Endothelial cell of umbilical vein (primary cell): ENCODE results near the gene CEACAM16. TPM values are rescaled to one million over a fixed set of nuclear protein-coding genes. Genes with fewer than 3 reads are reported as not detected.

Source experiments
- BruUV-seq: library from RNA; stranded (reverse); fragments of 400-500 nt; replicated peaks from 2 replicates; lab custom pipeline; 2021; lab: Mats Ljungman, UMichigan
- CTCF ChIA-PET: fragments of 300-600, 350-600 bp; sonication (Branson Sonifier 250); formaldehyde crosslinking; loops from one replicate; lab custom pipeline; 2021; ENCODE audit warnings: antibody characterized with exemption, inconsistent platforms; lab: Charles Lee
- POLR2A ChIA-PET: fragments of 300-600, 350-600 bp; sonication (Branson Sonifier 250); formaldehyde crosslinking; loops from one replicate; lab custom pipeline; 2021; ENCODE audit warnings: antibody characterized with exemption, inconsistent platforms; lab: Charles Lee
- DNase-seq: peaks from one replicate; pipeline ENCODE4 v3.0.0-alpha.2; 2011; ENCODE audit warnings: low read depth, low spot score
- FAIRE-seq: peaks from 2 replicates; lab custom pipeline; 2011; peaks lifted over from hg19 to GRCh38; lab: Jason Lieb, UNC
- H2AFZ ChIP-seq: 2 replicates; pipeline ENCODE4 v1.6.0; 2012; ENCODE audit warnings: low read depth, low read length, control low read depth, inconsistent platforms
- H3K27ac ChIP-seq: 2 replicates; pipeline ENCODE4 v1.5.1; 2011; ENCODE audit warnings: low read depth, mild to moderate bottlenecking, control low read depth, low read length, moderate library complexity; ENCODE audit not compliant: insufficient read depth
- H3K27me3 ChIP-seq, 2 experiments: 2 replicates each; pipeline versions ENCODE4 v1.6.0 to v1.6.1; 2011; ENCODE audit warnings: low read length in 2 of 2, mixed read lengths in 1 of 2; ENCODE audit not compliant: control insufficient read depth in 2 of 2, insufficient read depth in 2 of 2
- H3K36me3 ChIP-seq, 2 experiments: 2 replicates in 1 of 2; 3 replicates in 1 of 2; pipeline ENCODE4 v1.5.1; 2011; ENCODE audit warnings: low read length in 2 of 2, mild to moderate bottlenecking in 1 of 2, moderate library complexity in 1 of 2; ENCODE audit not compliant: control insufficient read depth in 2 of 2, insufficient read depth in 2 of 2; ENCODE audit errors: extremely low read depth in 1 of 2
- H3K4me1 ChIP-seq: 3 replicates; pipeline ENCODE4 v1.5.1; 2011; ENCODE audit warnings: mild to moderate bottlenecking, low read length; ENCODE audit not compliant: control insufficient read depth, insufficient read depth; ENCODE audit errors: extremely low read depth
- H3K4me2 ChIP-seq: 2 replicates; pipeline ENCODE4 v1.6.1; 2011; ENCODE audit warnings: low read length, control low read depth, mixed read lengths; ENCODE audit not compliant: insufficient read depth
- H3K4me3 ChIP-seq, 3 experiments: fragments of 200-600 bp in 1 of 3; sonication (generic), shearing (Covaris generic) in 1 of 3; replicated peaks in 1 of 3; 2 replicates each; pipeline ENCODE4 v1.5.1; 2011 to 2016; ENCODE audit warnings: control low read depth in 3 of 3, low read length in 3 of 3, mild to moderate bottlenecking in 2 of 3, inconsistent platforms in 1 of 3, low read depth in 1 of 3, moderate library complexity in 1 of 3; ENCODE audit not compliant: insufficient read depth in 1 of 3
- H3K79me2 ChIP-seq: 2 replicates; pipeline ENCODE4 v1.6.0; 2012; ENCODE audit warnings: low read length, inconsistent platforms; ENCODE audit not compliant: control insufficient read depth, insufficient read depth
- H3K9ac ChIP-seq: replicated peaks from 2 replicates; pipeline ENCODE3; 2011; ENCODE audit warnings: low read length, control low read depth; ENCODE audit not compliant: insufficient read depth; ENCODE audit errors: extremely low read depth
- H3K9me1 ChIP-seq: replicated peaks from 3 replicates; pipeline ENCODE4 v1.6.0; 2011; ENCODE audit warnings: mild to moderate bottlenecking, low read length; ENCODE audit not compliant: control insufficient read depth, insufficient read depth; ENCODE audit errors: extremely low read depth
- H3K9me3 ChIP-seq: replicated peaks from 2 replicates; pipeline ENCODE4 v1.5.1; 2012; ENCODE audit warnings: low read length, inconsistent platforms; ENCODE audit not compliant: control insufficient read depth, insufficient read depth
- H4K20me1 ChIP-seq: replicated peaks from 2 replicates; pipeline ENCODE3; 2011; ENCODE audit warnings: mild to moderate bottlenecking, low read length; ENCODE audit not compliant: control insufficient read depth, insufficient read depth; ENCODE audit errors: extremely low read depth
- EZH2 ChIP-seq: IDR thresholded peaks from 2 replicates; pipeline ENCODE4 v1.6.1; 2012; ENCODE audit warnings: borderline replicate concordance, low read depth, mild to moderate bottlenecking, moderate library complexity, low read length, inconsistent platforms; ENCODE audit not compliant: severe bottlenecking
- FOS ChIP-seq: IDR thresholded peaks from 2 replicates; pipeline ENCODE4 v1.6.1; 2011; ENCODE audit warnings: mild to moderate bottlenecking, low read length, moderate library complexity, borderline replicate concordance; ENCODE audit not compliant: insufficient read depth
- GATA2 ChIP-seq: IDR thresholded peaks from 2 replicates; pipeline ENCODE4 v1.7.0; 2011; ENCODE audit warnings: low read depth, mild to moderate bottlenecking, moderate library complexity, mixed read lengths, low read length; ENCODE audit not compliant: insufficient read length, insufficient read depth
- JUN ChIP-seq: IDR thresholded peaks from 2 replicates; pipeline ENCODE4 v1.6.1; 2011; ENCODE audit warnings: borderline replicate concordance, low read depth; ENCODE audit not compliant: insufficient read length, insufficient read depth
- MYC ChIP-seq: IDR thresholded peaks from one replicate; pipeline ENCODE4 v1.6.1; 2011; ENCODE audit warnings: mild to moderate bottlenecking, low read depth, low read length
- POLR2A ChIP-seq: IDR thresholded peaks from 2 replicates; pipeline ENCODE4 v1.6.1; 2012; ENCODE audit warnings: low read depth, mild to moderate bottlenecking, control low read depth, low read length
- POLR2AphosphoS5 ChIP-seq: IDR thresholded peaks from 2 replicates; pipeline ENCODE4 v1.6.1; 2012; ENCODE audit warnings: low read depth, mild to moderate bottlenecking, control low read depth, low read length, moderate library complexity; ENCODE audit not compliant: insufficient read depth
- dilution Hi-C: fragments of 300-500 bp; cut with MboI; formaldehyde crosslinking; loops from one replicate; pipeline ENCODE4 v1.15.0; 2019; ENCODE audit warnings: low sequenced_read_pairs; ENCODE audit not compliant: extremely low pct_ligation_motif_present
- intact Hi-C: fragments of 100-400 bp; cut with micrococcal nuclease; formaldehyde crosslinking; loops from one replicate; pipeline ENCODE4 v1.10.0; 2022
- polyA plus RNA-seq, 4 experiments: library from polyadenylated mRNA; depleted of rRNA in 3 of 4; stranded (reverse) in 3 of 4; unstranded in 1 of 4; fragments of >200 nt; gene quantifications; 2 replicates each; pipeline versions ENCODE4 v1.2.1 to v1.2.3, GENCODE V29; 2011 to 2012; ENCODE audit warnings: missing spikeins in 1 of 4
- total RNA-seq: library from RNA; stranded (reverse); gene quantifications from 2 replicates; pipeline ENCODE4 v1.2.3, GENCODE V29; 2021
- TF ChIP-seq, protein P1 (sequence below): IDR thresholded peaks from 2 replicates; pipeline ENCODE4 v1.6.1; 2011; ENCODE audit not compliant: insufficient read depth, insufficient read length
- TF ChIP-seq, protein P2 (sequence below), 2 donors: IDR thresholded peaks; 1 replicate in 1 of 2; 2 replicates in 1 of 2; pipeline ENCODE4 v1.5.1; 2011; ENCODE audit warnings: low read length in 2 of 2, mild to moderate bottlenecking in 2 of 2, moderate library complexity in 2 of 2, control low read depth in 1 of 2, inconsistent platforms in 1 of 2, low read depth in 1 of 2; ENCODE audit not compliant: insufficient read depth in 1 of 2; ENCODE audit errors: extremely low read depth in 1 of 2

Gene CEACAM16
- total and polyA plus RNA-seq, 2 donors (not counting 3 experiments of a cell fraction or from before 2014, with no cell fraction given): not detected

DNA sequence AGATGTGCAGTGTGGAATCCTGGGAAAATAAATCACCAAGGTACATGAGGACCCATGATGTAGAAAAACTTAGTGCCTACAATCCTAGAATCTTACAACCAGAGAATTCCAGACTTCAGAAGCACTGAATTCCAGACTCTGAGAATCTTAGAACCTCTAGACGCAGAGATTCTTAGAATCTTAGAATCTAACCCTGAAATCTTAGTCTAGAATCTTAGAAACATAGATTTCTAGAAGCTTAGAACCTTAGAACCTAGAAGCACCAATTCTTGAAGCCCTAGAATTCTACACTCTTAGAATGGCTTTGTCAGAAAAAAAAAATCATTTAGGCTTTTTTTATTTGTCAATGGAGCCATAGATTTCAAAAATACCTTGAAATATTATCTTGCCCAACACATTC lies 6.0 kb downstream of the CEACAM16 start:
- no peaks in the 10 kb centered on the region for H3K79me2 ChIP-seq
- H2AFZ ChIP-seq: no peak overlapping the region
- intact Hi-C loops (no loop called here), dilution Hi-C loops (no loop called here)
- no peak overlapping the region for H3K9ac ChIP-seq
- ChIA-PET POLR2A (no interaction called here), CTCF (interaction anchor here (0.9 kb wide), 1 partner anchor 19 kb away, joined by 3 read pairs; no protein-coding TSS in a partner anchor)
- H3K36me3 ChIP-seq: no peaks in the 10 kb centered on the region
- BruUV-seq: no TSS peak
- no peak for FAIRE-seq
- DNase-seq: no peak
- H3K9me1 ChIP-seq: no peaks in the 10 kb centered on the region
- no peaks in the 10 kb centered on the region for H3K27me3 ChIP-seq
- no peaks in the 10 kb centered on the region for H4K20me1 ChIP-seq
- H3K4me3 ChIP-seq: no peak overlapping the region
- H3K27ac ChIP-seq: no peak overlapping the region
- TF ChIP-seq GATA2 (no peak), POLR2A (no peak), JUN (no peak), EZH2 (no peak), MYC (no peak), POLR2AphosphoS5 (no peak)
- TF ChIP-seq, protein P1, sequence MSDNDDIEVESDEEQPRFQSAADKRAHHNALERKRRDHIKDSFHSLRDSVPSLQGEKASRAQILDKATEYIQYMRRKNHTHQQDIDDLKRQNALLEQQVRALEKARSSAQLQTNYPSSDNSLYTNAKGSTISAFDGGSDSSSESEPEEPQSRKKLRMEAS: no peak
- no peak overlapping the region for H3K4me2 ChIP-seq
- H3K9me3 ChIP-seq: no peaks in the 10 kb centered on the region
- no peaks in the 10 kb centered on the region for H3K4me1 ChIP-seq

DNA sequence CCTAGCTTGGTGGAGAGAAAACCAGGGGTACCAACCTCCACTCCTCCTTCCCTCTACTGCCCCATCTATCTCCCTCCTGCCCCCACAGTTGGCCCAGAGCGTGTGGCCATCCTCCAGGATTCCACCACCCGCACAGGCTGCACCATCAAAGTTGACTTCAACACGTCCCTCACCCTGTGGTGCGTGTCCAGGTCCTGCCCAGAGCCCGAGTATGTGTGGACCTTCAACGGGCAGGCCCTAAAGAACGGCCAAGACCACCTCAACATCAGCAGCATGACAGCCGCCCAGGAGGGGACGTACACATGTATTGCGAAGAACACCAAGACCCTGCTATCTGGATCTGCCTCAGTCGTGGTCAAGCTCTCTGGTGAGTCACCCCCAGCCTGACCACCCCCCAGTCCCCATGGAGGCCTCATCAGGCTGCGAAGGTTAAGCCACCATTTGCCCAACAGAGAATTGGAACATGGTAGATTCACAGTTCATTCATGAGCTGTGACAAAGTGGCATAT lies 6.6 kb downstream of the CEACAM16 start:
- POLR2A ChIA-PET: no interaction called here
- Histone ChIP-seq H3K4me3 (no peak overlapping the region), H3K9me1 (no peaks in the 10 kb centered on the region), H3K9me3 (no peaks in the 10 kb centered on the region), H3K9ac (no peak overlapping the region), H3K27ac (no peak overlapping the region), H4K20me1 (no peaks in the 10 kb centered on the region), H3K4me1 (peaks cover 2% of the 10 kb centered on the region), H3K27me3 (no peaks in the 10 kb centered on the region), H2AFZ (no peak overlapping the region), H3K36me3 (no peaks in the 10 kb centered on the region), H3K4me2 (no peak overlapping the region), H3K79me2 (no peaks in the 10 kb centered on the region)
- no TSS peak for BruUV-seq
- CTCF ChIA-PET: interaction anchor here (0.9 kb wide), 1 partner anchor 18 kb away, joined by 3 read pairs; no protein-coding TSS in a partner anchor
- DNase-seq (no peak), FAIRE-seq (no peak)
- intact Hi-C loops (no loop called here), dilution Hi-C loops (no loop called here)
- TF ChIP-seq JUN (no peak), MYC (no peak), FOS (no peak), POLR2AphosphoS5 (no peak), EZH2 (no peak), POLR2A (no peak), GATA2 (no peak)
- TF ChIP-seq, protein P1: no peak
- TF ChIP-seq, protein P2, sequence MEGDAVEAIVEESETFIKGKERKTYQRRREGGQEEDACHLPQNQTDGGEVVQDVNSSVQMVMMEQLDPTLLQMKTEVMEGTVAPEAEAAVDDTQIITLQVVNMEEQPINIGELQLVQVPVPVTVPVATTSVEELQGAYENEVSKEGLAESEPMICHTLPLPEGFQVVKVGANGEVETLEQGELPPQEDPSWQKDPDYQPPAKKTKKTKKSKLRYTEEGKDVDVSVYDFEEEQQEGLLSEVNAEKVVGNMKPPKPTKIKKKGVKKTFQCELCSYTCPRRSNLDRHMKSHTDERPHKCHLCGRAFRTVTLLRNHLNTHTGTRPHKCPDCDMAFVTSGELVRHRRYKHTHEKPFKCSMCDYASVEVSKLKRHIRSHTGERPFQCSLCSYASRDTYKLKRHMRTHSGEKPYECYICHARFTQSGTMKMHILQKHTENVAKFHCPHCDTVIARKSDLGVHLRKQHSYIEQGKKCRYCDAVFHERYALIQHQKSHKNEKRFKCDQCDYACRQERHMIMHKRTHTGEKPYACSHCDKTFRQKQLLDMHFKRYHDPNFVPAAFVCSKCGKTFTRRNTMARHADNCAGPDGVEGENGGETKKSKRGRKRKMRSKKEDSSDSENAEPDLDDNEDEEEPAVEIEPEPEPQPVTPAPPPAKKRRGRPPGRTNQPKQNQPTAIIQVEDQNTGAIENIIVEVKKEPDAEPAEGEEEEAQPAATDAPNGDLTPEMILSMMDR (IDR thresholded peaks at IDR 0.05; ENCODE audit: extremely low read depth in 1 of 2, insufficient read depth in 1 of 2, low read depth in 1 of 2, low read length in 2 of 2): no peak
